ENCODE measurements around the gene SLC14A1. TPM values are rescaled to one million over a fixed set of nuclear protein-coding genes. Genes with fewer than 3 reads are reported as not detected.

The SLC14A1 gene
- polyA plus RNA-seq, 1 donor from 2014 or later = not detected

GRCh38 chr18:45749918-45750689 is 26.1 kb downstream of the SLC14A1 start:
- no peak overlapping the region for H3K4me3 ChIP-seq (ENCODE audit: low read length)
- H3K9me2 ChIP-seq (ENCODE audit: insufficient read depth, low read length) = no peaks in the 10 kb centered on the region
- no peak overlapping the region for H3K27ac ChIP-seq (ENCODE audit: low read length)
- no peak overlapping the region for H2AFZ ChIP-seq (ENCODE audit: low read depth, low read length)
- no peak overlapping the region for H3K9ac ChIP-seq (ENCODE audit: low read length)
- H3K4me2 ChIP-seq (ENCODE audit: low read length) = no peak overlapping the region
- no peaks in the 10 kb centered on the region for H3K9me3 ChIP-seq (ENCODE audit: low read length)
- no peaks in the 10 kb centered on the region for H3F3A ChIP-seq (ENCODE audit: insufficient read depth, low read length, poor library complexity, severe bottlenecking)
- H3K79me2 ChIP-seq (replicated peaks; ENCODE audit: insufficient read depth, low read length) = no peaks in the 10 kb centered on the region
- TF ChIP-seq EP300 (conservative IDR thresholded peaks at IDR 0.05; ENCODE audit: poor library complexity, severe bottlenecking) (no peak), POLR2AphosphoS5 (IDR thresholded peaks at IDR 0.05) (no peak), TAF1 (IDR thresholded peaks at IDR 0.05; ENCODE audit: low read depth) (no peak), RAD21 (conservative IDR thresholded peaks at IDR 0.05) (no peak), SMC3 (conservative IDR thresholded peaks at IDR 0.05; ENCODE audit: poor library complexity) (no peak), EZH2 (IDR thresholded peaks at IDR 0.05; ENCODE audit: borderline replicate concordance, insufficient read depth, low read length, poor library complexity, severe bottlenecking) (no peak), MXI1 (conservative IDR thresholded peaks at IDR 0.05; ENCODE audit: poor library complexity, severe bottlenecking) (no peak), REST (IDR thresholded peaks at IDR 0.05; ENCODE audit: borderline replicate concordance) (no peak), CTCF (IDR thresholded peaks at IDR 0.05; ENCODE audit: poor library complexity, severe bottlenecking) (no peak)
- H3K27me3 ChIP-seq (ENCODE audit: insufficient read depth, low read depth, low read length) = no peaks in the 10 kb centered on the region
- no peaks in the 10 kb centered on the region for H4K20me1 ChIP-seq (ENCODE audit: insufficient read depth)
- H3K36me3 ChIP-seq (ENCODE audit: insufficient read depth, low read length) = no peaks in the 10 kb centered on the region

- Histone ChIP-seq H3K36me3 (ENCODE audit: insufficient read depth, low read length) (no peaks in the 10 kb centered on the region), H3K4me2 (ENCODE audit: low read length) (no peak overlapping the region), H3K9me2 (ENCODE audit: insufficient read depth, low read length) (no peaks in the 10 kb centered on the region), H3K79me2 (replicated peaks; ENCODE audit: insufficient read depth, low read length) (no peaks in the 10 kb centered on the region), H2AFZ (ENCODE audit: low read depth, low read length) (no peak overlapping the region), H3K9ac (ENCODE audit: low read length) (no peak overlapping the region), H4K20me1 (ENCODE audit: insufficient read depth) (no peaks in the 10 kb centered on the region), H3K9me3 (ENCODE audit: low read length) (no peaks in the 10 kb centered on the region), H3K27me3 (ENCODE audit: insufficient read depth, low read depth, low read length) (no peaks in the 10 kb centered on the region), H3K27ac (ENCODE audit: low read length) (no peak overlapping the region), H3F3A (ENCODE audit: insufficient read depth, low read length, poor library complexity, severe bottlenecking) (no peaks in the 10 kb centered on the region), H3K4me3 (ENCODE audit: low read length) (no peak overlapping the region)
- TF ChIP-seq EP300 (conservative IDR thresholded peaks at IDR 0.05; ENCODE audit: poor library complexity, severe bottlenecking) (no peak), POLR2AphosphoS5 (IDR thresholded peaks at IDR 0.05) (no peak), MXI1 (conservative IDR thresholded peaks at IDR 0.05; ENCODE audit: poor library complexity, severe bottlenecking) (no peak), SMC3 (conservative IDR thresholded peaks at IDR 0.05; ENCODE audit: poor library complexity) (no peak)
Observed at GRCh38 chr18:45751766-45752165, 27.8 kb downstream of the SLC14A1 start.

All from neural cell (in vitro differentiated cells).